GM12878 (cell line): ENCODE results near the gene PPRC1. TPM values are rescaled to one million over a fixed set of nuclear protein-coding genes. Genes with fewer than 3 reads are reported as not detected.

Experiments
- BCL11A ChIP-seq: IDR thresholded peaks from 2 replicates; pipeline ENCODE4 v1.6.1; 2011; ENCODE audit warnings: low read depth, low read length
- BMI1 ChIP-seq: fragments of 450-650 bp; IDR thresholded peaks from 2 replicates; pipeline ENCODE4 v1.6.1; 2016; ENCODE audit warnings: mild to moderate bottlenecking, moderate library complexity, borderline replicate concordance
- CBX3 ChIP-seq: fragments of 200-600 bp; sonication (generic); IDR thresholded peaks from 2 replicates; pipeline ENCODE4 v1.6.1; 2016; ENCODE audit warnings: low read depth, borderline replicate concordance
- CHD1 ChIP-seq: IDR thresholded peaks from 2 replicates; pipeline ENCODE4 v1.6.1; 2012; ENCODE audit warnings: low read depth, low read length, improper control_type of control experiment
- DPF2 ChIP-seq: fragments of 450-650 bp; IDR thresholded peaks from 2 replicates; pipeline ENCODE4 v1.6.1; 2017; ENCODE audit warnings: mild to moderate bottlenecking
- EZH2 ChIP-seq: IDR thresholded peaks from 2 replicates; pipeline ENCODE4 v1.6.1; 2012; ENCODE audit warnings: low read depth, mild to moderate bottlenecking, control low read depth, inconsistent platforms, low read length, borderline replicate concordance; ENCODE audit not compliant: control insufficient read depth
- GABPA ChIP-seq: IDR thresholded peaks from 2 replicates; pipeline ENCODE4 v1.6.1; 2014; ENCODE audit warnings: antibody characterized with exemption, low read depth, mild to moderate bottlenecking, inconsistent platforms
- IKZF1 ChIP-seq: fragments of 450-650 bp; conservative IDR thresholded peaks from 2 replicates; pipeline ENCODE4 v1.6.1; 2017; ENCODE audit warnings: antibody characterized with exemption, mild to moderate bottlenecking
- IKZF2 ChIP-seq, 2 experiments: fragments of 450-650 bp; IDR thresholded peaks; 2 replicates each; pipeline ENCODE4 v1.6.1; 2017; ENCODE audit warnings: mild to moderate bottlenecking in 2 of 2, moderate library complexity in 2 of 2
- IRF5 ChIP-seq: fragments of 450-650 bp; IDR thresholded peaks from 2 replicates; pipeline ENCODE4 v1.6.1; 2017; ENCODE audit warnings: borderline replicate concordance
- KAT2A ChIP-seq: conservative IDR thresholded peaks from 2 replicates; pipeline ENCODE4 v1.6.1; 2011; ENCODE audit warnings: low read depth, low read length; ENCODE audit not compliant: control insufficient read depth
- MXI1 ChIP-seq: fragments of 150-350 bp; IDR thresholded peaks from 2 replicates; pipeline ENCODE4 v1.6.1; 2011; ENCODE audit warnings: low read depth, mild to moderate bottlenecking, inconsistent platforms, low read length, improper control_type of control experiment
- NFIC ChIP-seq: IDR thresholded peaks from 2 replicates; pipeline ENCODE4 v1.6.1; 2012; ENCODE audit warnings: low read depth, mild to moderate bottlenecking, inconsistent platforms, low read length, moderate library complexity
- RFX5 ChIP-seq: IDR thresholded peaks from 2 replicates; pipeline ENCODE4 v1.6.1; 2011; ENCODE audit warnings: low read depth, low read length, improper control_type of control experiment
- SMARCA5 ChIP-seq: fragments of 450-650 bp; IDR thresholded peaks from 2 replicates; pipeline ENCODE4 v1.6.1; 2017; ENCODE audit warnings: mild to moderate bottlenecking
- ZNF274 ChIP-seq: IDR thresholded peaks from one replicate; pipeline ENCODE4 v1.8.0; 2011; ENCODE audit not compliant: insufficient read length, insufficient read depth
- ZNF592 ChIP-seq: fragments of 450-650 bp; IDR thresholded peaks from 2 replicates; pipeline ENCODE4 v1.6.1; 2017; ENCODE audit warnings: mild to moderate bottlenecking, moderate library complexity
- ZNF622 ChIP-seq: fragments of 450-650 bp; IDR thresholded peaks from 2 replicates; pipeline ENCODE4 v1.6.1; 2017; ENCODE audit warnings: mild to moderate bottlenecking, inconsistent platforms
- polyA plus RNA-seq, 11 experiments: library from polyadenylated mRNA; depleted of rRNA in 4 of 11; unstranded in 6 of 11; stranded (reverse) in 5 of 11; fragments of >200 nt; fragmentation: Nextera tagmentation in 4 of 11; fragmentation: Illumina TruSeq in 1 of 11; extraction: Ambion mirVana in 4 of 11; extraction: Trizol in 1 of 11; gene quantifications; 1 replicate in 1 of 11; 2 replicates in 10 of 11; pipeline versions ENCODE4 v1.2.1 to v1.2.3, GENCODE V29; 2011 to 2016; ENCODE audit warnings: inconsistent platforms in 2 of 11, missing spikeins in 2 of 11, low read depth in 1 of 11
- total RNA-seq, 4 experiments: library from RNA; depleted of rRNA in 3 of 4; stranded (reverse); fragments of >200 nt in 3 of 4; fragmentation: Illumina TruSeq in 1 of 4; extraction: Trizol in 1 of 4; gene quantifications; 2 replicates each; pipeline versions ENCODE4 v1.2.1 to v1.2.3, GENCODE V29; 2013 to 2021
- TF ChIP-seq, protein P1 (sequence below): IDR thresholded peaks from 2 replicates; pipeline ENCODE4 v1.6.1; 2011; ENCODE audit warnings: low read depth, mild to moderate bottlenecking, low read length, moderate library complexity, borderline replicate concordance; ENCODE audit errors: extremely low read depth
- TF ChIP-seq, protein P2 (sequence below): fragments of 450-650 bp; IDR thresholded peaks from 2 replicates; pipeline ENCODE4 v1.6.1; 2017; ENCODE audit warnings: mild to moderate bottlenecking, moderate library complexity
- TF ChIP-seq, protein P3 (sequence below): fragments of 450-650 bp; IDR thresholded peaks from 2 replicates; pipeline ENCODE4 v1.6.1; 2014; ENCODE audit warnings: mild to moderate bottlenecking

The PPRC1 gene
- total and polyA plus RNA-seq, 10 of the 15 experiments (the other 5 are each of a cell fraction or from before 2014, with no cell fraction given) = 13.1 to 69.8 (median 32.4) TPM

DNA sequence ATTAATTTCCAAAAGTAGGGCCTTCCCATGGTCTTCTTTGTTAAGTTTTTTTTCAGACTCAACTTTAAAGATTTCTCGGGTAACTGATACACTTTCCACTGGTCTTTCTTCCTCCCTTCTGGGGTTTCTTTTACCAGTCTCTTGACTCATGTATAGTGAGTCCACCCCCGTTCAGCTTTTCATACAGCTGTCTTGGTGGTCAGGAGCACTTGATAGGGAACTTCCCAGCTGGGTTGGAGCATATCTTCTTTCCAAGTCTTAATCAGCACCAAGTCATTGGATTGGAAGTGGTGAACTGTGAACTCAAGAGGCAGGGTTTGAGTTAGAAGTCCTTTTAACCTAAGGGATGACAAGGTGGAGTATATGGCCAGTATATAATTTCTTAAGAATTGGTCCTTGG lies 64.1 kb downstream of the PPRC1 start (continued):
- no peak for TF ChIP-seq CBX3
- no peak for TF ChIP-seq ZNF592
- TF ChIP-seq BCL11A = peak; percentile 54; the same call in 1 of the 2 replicates
- TF ChIP-seq KAT2A = no peak
- no peak; the same call in 1 of the 2 replicates for TF ChIP-seq IKZF1
- TF ChIP-seq BMI1 = no peak
- no peak for TF ChIP-seq EZH2
- TF ChIP-seq MXI1 = no peak
- no peak for TF ChIP-seq CHD1
- no peak for TF ChIP-seq IRF5
- TF ChIP-seq SMARCA5 = no peak
- TF ChIP-seq NFIC = peak; percentile 45; the same call in 1 of the 2 replicates
- TF ChIP-seq, protein P1, sequence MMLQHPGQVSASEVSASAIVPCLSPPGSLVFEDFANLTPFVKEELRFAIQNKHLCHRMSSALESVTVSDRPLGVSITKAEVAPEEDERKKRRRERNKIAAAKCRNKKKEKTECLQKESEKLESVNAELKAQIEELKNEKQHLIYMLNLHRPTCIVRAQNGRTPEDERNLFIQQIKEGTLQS = no peak
- TF ChIP-seq, protein P2, sequence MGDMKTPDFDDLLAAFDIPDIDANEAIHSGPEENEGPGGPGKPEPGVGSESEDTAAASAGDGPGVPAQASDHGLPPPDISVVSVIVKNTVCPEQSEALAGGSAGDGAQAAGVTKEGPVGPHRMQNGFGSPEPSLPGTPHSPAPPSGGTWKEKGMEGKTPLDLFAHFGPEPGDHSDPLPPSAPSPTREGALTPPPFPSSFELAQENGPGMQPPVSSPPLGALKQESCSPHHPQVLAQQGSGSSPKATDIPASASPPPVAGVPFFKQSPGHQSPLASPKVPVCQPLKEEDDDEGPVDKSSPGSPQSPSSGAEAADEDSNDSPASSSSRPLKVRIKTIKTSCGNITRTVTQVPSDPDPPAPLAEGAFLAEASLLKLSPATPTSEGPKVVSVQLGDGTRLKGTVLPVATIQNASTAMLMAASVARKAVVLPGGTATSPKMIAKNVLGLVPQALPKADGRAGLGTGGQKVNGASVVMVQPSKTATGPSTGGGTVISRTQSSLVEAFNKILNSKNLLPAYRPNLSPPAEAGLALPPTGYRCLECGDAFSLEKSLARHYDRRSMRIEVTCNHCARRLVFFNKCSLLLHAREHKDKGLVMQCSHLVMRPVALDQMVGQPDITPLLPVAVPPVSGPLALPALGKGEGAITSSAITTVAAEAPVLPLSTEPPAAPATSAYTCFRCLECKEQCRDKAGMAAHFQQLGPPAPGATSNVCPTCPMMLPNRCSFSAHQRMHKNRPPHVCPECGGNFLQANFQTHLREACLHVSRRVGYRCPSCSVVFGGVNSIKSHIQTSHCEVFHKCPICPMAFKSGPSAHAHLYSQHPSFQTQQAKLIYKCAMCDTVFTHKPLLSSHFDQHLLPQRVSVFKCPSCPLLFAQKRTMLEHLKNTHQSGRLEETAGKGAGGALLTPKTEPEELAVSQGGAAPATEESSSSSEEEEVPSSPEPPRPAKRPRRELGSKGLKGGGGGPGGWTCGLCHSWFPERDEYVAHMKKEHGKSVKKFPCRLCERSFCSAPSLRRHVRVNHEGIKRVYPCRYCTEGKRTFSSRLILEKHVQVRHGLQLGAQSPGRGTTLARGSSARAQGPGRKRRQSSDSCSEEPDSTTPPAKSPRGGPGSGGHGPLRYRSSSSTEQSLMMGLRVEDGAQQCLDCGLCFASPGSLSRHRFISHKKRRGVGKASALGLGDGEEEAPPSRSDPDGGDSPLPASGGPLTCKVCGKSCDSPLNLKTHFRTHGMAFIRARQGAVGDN = no peak
- peak; percentile 23 to 56; a peak in 2 of 4 replicates for TF ChIP-seq IKZF2 (IDR thresholded peaks at IDR 0.05)
- no peak for TF ChIP-seq ZNF274
- no peak for TF ChIP-seq GABPA
- no peak for TF ChIP-seq ZNF622
- 0 out of 2 replicates have a peak, but pooled peaks have one; percentile 39 for TF ChIP-seq DPF2
- TF ChIP-seq, protein P3, sequence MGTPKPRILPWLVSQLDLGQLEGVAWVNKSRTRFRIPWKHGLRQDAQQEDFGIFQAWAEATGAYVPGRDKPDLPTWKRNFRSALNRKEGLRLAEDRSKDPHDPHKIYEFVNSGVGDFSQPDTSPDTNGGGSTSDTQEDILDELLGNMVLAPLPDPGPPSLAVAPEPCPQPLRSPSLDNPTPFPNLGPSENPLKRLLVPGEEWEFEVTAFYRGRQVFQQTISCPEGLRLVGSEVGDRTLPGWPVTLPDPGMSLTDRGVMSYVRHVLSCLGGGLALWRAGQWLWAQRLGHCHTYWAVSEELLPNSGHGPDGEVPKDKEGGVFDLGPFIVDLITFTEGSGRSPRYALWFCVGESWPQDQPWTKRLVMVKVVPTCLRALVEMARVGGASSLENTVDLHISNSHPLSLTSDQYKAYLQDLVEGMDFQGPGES = no peak
- TF ChIP-seq RFX5 = no peak
